ENCODE results near the gene SMYD3.
A peak's percentile ranks its signal among the peaks of the same experiment; 100 is the strongest.

The SMYD3 gene

GRCh38 chr1:246000638-246001015, 506.5 kb downstream of the SMYD3 start:
- H2BK5ac ChIP-seq (ENCODE audit: low read depth, low read length, poor library complexity, severe bottlenecking), result no peak overlapping the region
- H3K18ac ChIP-seq (ENCODE audit: low read depth in 1 of 2, low read length in 2 of 2), result peak overlapping the region; percentile 66 to 77
- H2BK120ac ChIP-seq (ENCODE audit: low read depth, low read length), result peak overlapping the region; percentile 43
- no peaks in the 10 kb centered on the region for H3K79me1 ChIP-seq (replicated peaks; ENCODE audit: low read length, poor library complexity, severe bottlenecking)
- H4K91ac ChIP-seq (ENCODE audit: low read length), result no peak overlapping the region
- H3K4me3 ChIP-seq (ENCODE audit: insufficient read depth in 1 of 2, low read depth in 1 of 2, low read length in 2 of 2), result no peak overlapping the region
- H2BK15ac ChIP-seq (ENCODE audit: low read depth, poor library complexity, severe bottlenecking), result no peak overlapping the region
- H2BK12ac ChIP-seq (ENCODE audit: low read length in 2 of 2), result peak overlapping the region in 1 of 2 experiments; percentile 78
- no peak overlapping the region for H3K14ac ChIP-seq (ENCODE audit: low read length in 2 of 2)
- H3K23ac ChIP-seq (ENCODE audit: low read length in 2 of 2), result no peak overlapping the region
- H3K4me2 ChIP-seq (ENCODE audit: low read length, poor library complexity, severe bottlenecking), result no peak overlapping the region
- no peak overlapping the region for H2AFZ ChIP-seq (ENCODE audit: low read depth, low read length)
- H3K27me3 ChIP-seq (ENCODE audit: control insufficient read depth in 1 of 2, insufficient read depth in 1 of 2, low read length in 2 of 2), result no peaks in the 10 kb centered on the region
- H3K4ac ChIP-seq (ENCODE audit: low read depth in 1 of 2, low read length in 2 of 2), result no peak overlapping the region
- peaks cover 0 to 5% of the 10 kb centered on the region in 2 experiments for H3K36me3 ChIP-seq (ENCODE audit: control insufficient read depth in 1 of 2, insufficient read depth in 2 of 2, low read depth in 1 of 2, low read length in 2 of 2)
- no peak overlapping the region for H4K8ac ChIP-seq (ENCODE audit: low read length)
- H3K9ac ChIP-seq (ENCODE audit: low read length), result no peak overlapping the region
- DNase-seq, result no peak
- 100% methylated on average over 1 of the region's 5 CpGs for WGBS
- peak overlapping the region; percentile 35 for H2AK5ac ChIP-seq (ENCODE audit: low read length, severe bottlenecking)
- peaks cover 10% of the 10 kb centered on the region for H3K4me1 ChIP-seq (ENCODE audit: control insufficient read depth, insufficient read depth, low read depth, low read length)
- H3K27ac ChIP-seq (ENCODE audit: low read length, poor library complexity, severe bottlenecking), result no peak overlapping the region
- H3K9me3 ChIP-seq (ENCODE audit: control insufficient read depth, low read length), result no peaks in the 10 kb centered on the region

GRCh38 chr1:245999697-246000637, 507.1 kb downstream of the SMYD3 start:
- no peak overlapping the region for H4K8ac ChIP-seq (ENCODE audit: low read length)
- DNase-seq, result no peak
- H3K4me1 ChIP-seq (ENCODE audit: control insufficient read depth, insufficient read depth, low read depth, low read length), result peaks cover 11% of the 10 kb centered on the region
- no peak overlapping the region for H2BK120ac ChIP-seq (ENCODE audit: low read depth, low read length)
- no peaks in the 10 kb centered on the region for H3K27me3 ChIP-seq (ENCODE audit: control insufficient read depth in 1 of 2, insufficient read depth in 1 of 2, low read length in 2 of 2)
- peak overlapping the region; percentile 37 for H3K18ac ChIP-seq (ENCODE audit: low read depth in 1 of 2, low read length in 2 of 2)
- WGBS, result 93% methylated on average over 9 of the region's 10 CpGs
- peaks cover 0 to 5% of the 10 kb centered on the region in 2 experiments for H3K36me3 ChIP-seq (ENCODE audit: control insufficient read depth in 1 of 2, insufficient read depth in 2 of 2, low read depth in 1 of 2, low read length in 2 of 2)
- no peak overlapping the region for H2AK5ac ChIP-seq (ENCODE audit: low read length, severe bottlenecking)
- no peak overlapping the region for H2BK15ac ChIP-seq (ENCODE audit: low read depth, poor library complexity, severe bottlenecking)
- no peak overlapping the region for H3K23ac ChIP-seq (ENCODE audit: low read length in 2 of 2)
- peak overlapping the region in 1 of 2 experiments; percentile 18 for H2BK12ac ChIP-seq (ENCODE audit: low read length in 2 of 2)
- no peak overlapping the region for H3K4me3 ChIP-seq (ENCODE audit: insufficient read depth in 1 of 2, low read depth in 1 of 2, low read length in 2 of 2)
- no peak overlapping the region for H3K4ac ChIP-seq (ENCODE audit: low read depth in 1 of 2, low read length in 2 of 2)
- no peak overlapping the region for H3K4me2 ChIP-seq (ENCODE audit: low read length, poor library complexity, severe bottlenecking)
- no peak overlapping the region for H2BK5ac ChIP-seq (ENCODE audit: low read depth, low read length, poor library complexity, severe bottlenecking)
- H3K14ac ChIP-seq (ENCODE audit: low read length in 2 of 2), result no peak overlapping the region
- no peak overlapping the region for H3K27ac ChIP-seq (ENCODE audit: low read length, poor library complexity, severe bottlenecking)
- no peaks in the 10 kb centered on the region for H3K9me3 ChIP-seq (ENCODE audit: control insufficient read depth, low read length)
- H2AFZ ChIP-seq (ENCODE audit: low read depth, low read length), result no peak overlapping the region
- H4K91ac ChIP-seq (ENCODE audit: low read length), result no peak overlapping the region
- H3K9ac ChIP-seq (ENCODE audit: low read length), result no peak overlapping the region
- peaks cover 3% of the 10 kb centered on the region for H3K79me1 ChIP-seq (replicated peaks; ENCODE audit: low read length, poor library complexity, severe bottlenecking)

GRCh38 chr1:245997471-245998258, 509.4 kb downstream of the SMYD3 start:
- Histone ChIP-seq H3K14ac (ENCODE audit: low read length in 2 of 2) (peak overlapping the region in 1 of 2 experiments; percentile 50), H2AK5ac (ENCODE audit: low read length, severe bottlenecking) (no peak overlapping the region)
- 81% methylated on average over 4 of the region's 7 CpGs for WGBS

GRCh38 chr1:245996811-245997210, 510.3 kb downstream of the SMYD3 start:
- 86% methylated on average over 15 of the region's 15 CpGs for WGBS
- Histone ChIP-seq H3K4me3 (ENCODE audit: insufficient read depth in 1 of 2, low read depth in 1 of 2, low read length in 2 of 2) (no peak overlapping the region), H2BK120ac (ENCODE audit: low read depth, low read length) (no peak overlapping the region), H3K9me3 (ENCODE audit: control insufficient read depth, low read length) (no peaks in the 10 kb centered on the region), H4K8ac (ENCODE audit: low read length) (no peak overlapping the region), H3K27ac (ENCODE audit: low read length, poor library complexity, severe bottlenecking) (no peak overlapping the region), H2AK5ac (ENCODE audit: low read length, severe bottlenecking) (no peak overlapping the region), H3K4me2 (ENCODE audit: low read length, poor library complexity, severe bottlenecking) (no peak overlapping the region), H3K4me1 (ENCODE audit: control insufficient read depth, insufficient read depth, low read depth, low read length) (peaks cover 5% of the 10 kb centered on the region), H2BK5ac (ENCODE audit: low read depth, low read length, poor library complexity, severe bottlenecking) (no peak overlapping the region), H3K36me3 (ENCODE audit: control insufficient read depth in 1 of 2, insufficient read depth in 2 of 2, low read depth in 1 of 2, low read length in 2 of 2) (peaks cover 0 to 5% of the 10 kb centered on the region in 2 experiments), H3K23ac (ENCODE audit: low read length in 2 of 2) (no peak overlapping the region), H3K27me3 (ENCODE audit: control insufficient read depth in 1 of 2, insufficient read depth in 1 of 2, low read length in 2 of 2) (no peaks in the 10 kb centered on the region), H3K4ac (ENCODE audit: low read depth in 1 of 2, low read length in 2 of 2) (no peak overlapping the region), H3K79me1 (replicated peaks; ENCODE audit: low read length, poor library complexity, severe bottlenecking) (peaks cover 3% of the 10 kb centered on the region), H4K91ac (ENCODE audit: low read length) (no peak overlapping the region), H3K9ac (ENCODE audit: low read length) (no peak overlapping the region), H3K14ac (ENCODE audit: low read length in 2 of 2) (no peak overlapping the region), H2BK15ac (ENCODE audit: low read depth, poor library complexity, severe bottlenecking) (no peak overlapping the region), H3K18ac (ENCODE audit: low read depth in 1 of 2, low read length in 2 of 2) (no peak overlapping the region), H2AFZ (ENCODE audit: low read depth, low read length) (no peak overlapping the region), H2BK12ac (ENCODE audit: low read length in 2 of 2) (no peak overlapping the region)
- DNase-seq, result no peak

More at GRCh38 chr1:245997471-245998258, 509.4 kb downstream of the SMYD3 start:
- no peak for DNase-seq
- H3K79me1 ChIP-seq (replicated peaks; ENCODE audit: low read length, poor library complexity, severe bottlenecking), result peaks cover 3% of the 10 kb centered on the region
- H3K27me3 ChIP-seq (ENCODE audit: control insufficient read depth in 1 of 2, insufficient read depth in 1 of 2, low read length in 2 of 2), result no peaks in the 10 kb centered on the region
- H3K9me3 ChIP-seq (ENCODE audit: control insufficient read depth, low read length), result no peaks in the 10 kb centered on the region
- no peak overlapping the region for H2BK5ac ChIP-seq (ENCODE audit: low read depth, low read length, poor library complexity, severe bottlenecking)
- H3K23ac ChIP-seq (ENCODE audit: low read length in 2 of 2), result no peak overlapping the region
- H3K27ac ChIP-seq (ENCODE audit: low read length, poor library complexity, severe bottlenecking), result no peak overlapping the region
- H2BK12ac ChIP-seq (ENCODE audit: low read length in 2 of 2), result peak overlapping the region in 1 of 2 experiments; percentile 94
- H3K36me3 ChIP-seq (ENCODE audit: control insufficient read depth in 1 of 2, insufficient read depth in 2 of 2, low read depth in 1 of 2, low read length in 2 of 2), result peaks cover 0 to 5% of the 10 kb centered on the region in 2 experiments
- no peak overlapping the region for H2BK120ac ChIP-seq (ENCODE audit: low read depth, low read length)
- H2AFZ ChIP-seq (ENCODE audit: low read depth, low read length), result no peak overlapping the region
- no peak overlapping the region for H4K91ac ChIP-seq (ENCODE audit: low read length)
- no peak overlapping the region for H4K8ac ChIP-seq (ENCODE audit: low read length)
- H2BK15ac ChIP-seq (ENCODE audit: low read depth, poor library complexity, severe bottlenecking), result peak overlapping the region; percentile 6
- peak overlapping the region in 1 of 2 experiments; percentile 67 for H3K18ac ChIP-seq (ENCODE audit: low read depth in 1 of 2, low read length in 2 of 2)
- peak overlapping the region in 1 of 2 experiments; percentile 17 for H3K4me3 ChIP-seq (ENCODE audit: insufficient read depth in 1 of 2, low read depth in 1 of 2, low read length in 2 of 2)
- no peak overlapping the region for H3K9ac ChIP-seq (ENCODE audit: low read length)
- H3K4me1 ChIP-seq (ENCODE audit: control insufficient read depth, insufficient read depth, low read depth, low read length), result peaks cover 5% of the 10 kb centered on the region
- no peak overlapping the region for H3K4me2 ChIP-seq (ENCODE audit: low read length, poor library complexity, severe bottlenecking)
- peak overlapping the region in 1 of 2 experiments; percentile 52 for H3K4ac ChIP-seq (ENCODE audit: low read depth in 1 of 2, low read length in 2 of 2)
